Hematopoietic multipotent progenitor cell treated with erythropoietin and hydrocortisone succinate and interleukin-3 and kit ligand, for 4 days (in vitro differentiated cells): ENCODE data around the gene PPP2R3B.

Source experiments
- DNase-seq: peaks from one replicate; pipeline ENCODE4 v3.0.0-alpha.2; 2015

Gene PPP2R3B

DNA sequence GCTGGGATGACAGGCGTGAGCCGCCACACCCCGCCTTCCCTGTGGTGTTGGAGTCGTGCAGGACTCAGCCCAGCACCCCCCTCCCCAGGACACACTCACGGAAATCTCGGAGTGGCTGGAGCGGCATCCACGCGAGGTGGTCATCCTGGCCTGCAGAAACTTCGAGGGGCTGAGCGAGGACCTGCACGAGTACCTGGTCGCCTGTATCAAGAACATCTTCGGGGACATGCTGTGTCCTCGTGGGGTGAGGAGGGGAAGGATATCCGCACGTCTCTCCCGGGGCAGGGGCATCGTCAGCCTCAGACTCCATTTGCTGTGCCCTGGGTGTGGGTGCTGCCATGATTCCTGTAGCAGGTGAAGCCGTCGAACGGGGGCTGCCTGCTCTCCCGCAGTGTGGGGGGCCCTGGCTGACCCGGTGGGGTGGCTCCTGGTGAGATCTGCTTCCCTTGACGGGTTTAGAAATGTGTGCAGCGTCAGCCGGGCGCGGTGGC is 95.3 kb downstream of the PPP2R3B start:
- DNase-seq: no peak

- DNase-seq: no peak
These were observed 96.1 kb downstream of the PPP2R3B start for GRCh38 chrX:290476-291166.

- no peak for DNase-seq
These were observed 98.1 kb downstream of the PPP2R3B start for GRCh38 chrX:288561-288991.

DNA sequence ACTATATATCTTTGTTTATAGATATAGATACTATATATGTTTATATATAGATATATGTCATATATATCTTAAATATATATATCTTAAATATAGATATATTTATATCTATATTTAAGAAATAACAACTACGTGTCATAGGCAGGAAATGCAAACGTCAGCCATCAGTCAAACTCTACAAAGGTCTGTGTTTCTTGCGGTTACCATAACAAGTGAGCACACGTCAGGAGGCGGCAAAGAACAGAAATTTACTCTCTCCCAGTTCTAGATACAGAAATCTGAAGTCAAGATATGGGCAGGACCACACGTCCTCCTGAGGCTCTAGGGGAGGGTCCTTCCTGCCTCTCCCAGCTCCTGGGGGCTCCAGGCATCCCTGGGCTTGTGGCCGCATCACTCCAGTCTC is 99.0 kb downstream of the PPP2R3B start:
- DNase-seq: no peak

GRCh38 chrX:285076-285677 is 101.5 kb downstream of the PPP2R3B start:
- DNase-seq: no peak
